ENCODE results near the gene NOTCH1.
A peak's percentile ranks its signal among the peaks of the same experiment; 100 is the strongest.
"Not testable (repeated sequence)": the region's sequence is repeated elsewhere in the genome, so short reads cannot be mapped to it uniquely, and the experiment has no call there.

The NOTCH1 gene

DNA sequence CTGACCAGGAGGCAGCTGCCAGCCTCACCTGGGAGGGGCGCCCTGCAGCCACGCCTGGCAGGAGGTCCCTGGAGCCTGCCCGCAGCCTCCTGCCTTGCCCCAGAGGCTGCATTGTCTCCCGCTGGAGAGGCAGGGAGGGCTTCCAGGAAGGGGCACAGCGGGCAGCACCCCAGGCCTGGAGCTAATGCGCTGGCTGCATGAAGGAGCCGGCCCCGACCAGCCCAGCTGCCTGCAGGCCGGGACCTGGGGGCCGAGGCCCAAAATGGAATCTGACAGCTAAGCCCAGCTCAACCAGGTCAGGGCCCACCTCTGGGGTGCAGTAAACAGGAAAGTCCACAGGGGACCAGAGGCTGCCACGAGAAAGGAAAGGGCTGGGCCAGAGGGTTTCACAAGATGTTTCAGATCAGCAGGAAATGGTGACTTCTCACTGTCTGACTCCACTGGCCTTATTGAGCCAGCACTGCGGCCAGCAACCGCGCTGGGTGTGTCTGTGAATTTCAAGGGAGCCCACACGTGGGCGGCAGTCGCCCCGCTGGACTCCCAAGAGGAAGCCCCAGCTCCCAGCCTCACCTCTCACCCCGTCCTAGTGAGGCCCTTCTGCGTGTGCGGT lies 18.6 kb upstream of the NOTCH1 start:
- no peak for DNase-seq

DNA sequence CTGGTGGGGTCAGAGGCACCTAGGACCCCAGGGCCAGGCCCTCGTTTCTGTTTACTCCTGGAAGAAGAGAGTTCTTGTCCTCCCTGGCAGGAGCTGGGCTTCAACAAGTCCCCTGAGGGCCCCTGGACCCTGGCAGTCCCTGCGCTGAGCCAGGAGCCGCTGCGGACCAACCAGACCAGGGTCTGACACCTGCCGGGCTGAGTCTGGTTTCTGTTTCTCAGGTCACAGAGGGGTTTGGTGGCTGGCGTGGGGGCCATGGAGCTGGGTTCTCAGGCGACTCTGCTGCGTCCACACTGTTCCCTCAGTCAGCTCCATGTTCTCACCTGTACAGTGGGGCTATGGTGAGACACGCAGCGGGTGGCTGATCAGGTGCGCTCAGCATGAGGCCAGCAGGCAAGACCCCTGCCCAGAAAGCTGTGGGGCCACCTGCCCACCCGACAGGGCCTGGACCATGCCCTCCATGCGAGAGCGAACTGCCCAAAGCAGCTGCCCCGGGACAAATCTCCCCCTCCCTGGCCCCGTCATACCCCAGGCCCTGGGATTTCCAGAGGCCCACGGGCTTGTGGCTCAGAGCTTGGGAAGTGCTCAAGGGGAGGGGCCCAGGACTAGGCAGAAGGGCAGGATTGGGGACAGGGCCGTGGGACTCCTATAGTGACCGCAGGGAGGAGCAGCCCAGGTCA lies 17.9 kb upstream of the NOTCH1 start:
- DNase-seq: no peak

DNA sequence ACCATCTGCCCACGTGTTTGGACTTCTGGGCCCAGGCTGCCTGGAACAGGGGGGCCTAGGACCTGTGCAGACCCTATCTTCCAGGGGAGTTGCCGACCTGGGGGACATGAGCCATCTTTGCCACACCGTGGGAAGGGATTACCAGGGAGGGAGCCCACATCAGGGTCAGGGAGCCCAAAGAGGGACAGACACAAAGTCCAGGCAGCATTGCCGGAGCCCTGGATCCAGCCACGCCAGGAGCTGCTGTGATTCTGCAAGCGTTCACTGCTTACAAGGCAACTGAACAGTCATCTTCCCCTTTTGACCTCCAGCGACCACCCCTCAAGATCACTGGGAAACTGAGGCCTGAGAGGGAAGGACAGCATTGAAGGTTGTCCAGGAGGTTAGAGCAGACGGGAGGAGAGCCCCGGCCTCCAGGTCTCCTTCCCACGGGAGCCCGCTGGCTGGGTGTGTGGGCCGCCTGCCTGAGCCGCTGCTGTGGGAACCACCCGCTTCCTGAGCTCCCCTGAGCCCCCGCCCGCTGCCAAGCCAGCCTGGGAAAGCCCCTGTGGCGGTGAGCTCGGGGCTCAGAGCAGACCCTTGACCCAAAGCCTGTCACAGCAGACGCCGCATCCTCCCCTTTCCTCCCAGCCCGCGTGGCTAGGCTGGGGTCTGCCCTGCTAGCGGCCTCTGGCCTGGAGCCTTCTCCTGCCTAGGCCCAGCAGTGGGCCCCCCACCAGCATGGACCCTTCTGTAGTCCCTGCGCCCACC lies 17.1 kb upstream of the NOTCH1 start:
- no peak for DNase-seq

DNA sequence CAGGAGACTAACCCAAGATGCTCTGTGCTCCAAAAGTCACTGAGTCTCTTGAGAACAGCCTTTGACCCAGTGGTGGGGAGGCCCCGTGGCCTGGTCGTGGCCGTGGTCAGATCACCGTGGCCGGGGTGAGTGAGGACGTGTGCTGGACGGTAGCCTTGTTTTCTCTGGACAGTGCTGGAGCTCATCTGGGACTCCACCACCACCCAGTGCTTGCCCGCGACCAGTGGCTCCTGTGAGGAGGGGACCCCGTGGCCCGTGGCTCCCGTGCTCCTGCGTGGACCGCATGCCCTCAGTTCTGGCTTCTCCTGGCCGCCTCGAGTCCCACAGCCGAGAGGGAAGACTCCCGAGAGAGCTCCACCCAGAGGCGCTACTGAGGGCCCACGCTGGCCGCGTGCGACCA lies 15.9 kb upstream of the NOTCH1 start:
- DNase-seq: no peak

DNA sequence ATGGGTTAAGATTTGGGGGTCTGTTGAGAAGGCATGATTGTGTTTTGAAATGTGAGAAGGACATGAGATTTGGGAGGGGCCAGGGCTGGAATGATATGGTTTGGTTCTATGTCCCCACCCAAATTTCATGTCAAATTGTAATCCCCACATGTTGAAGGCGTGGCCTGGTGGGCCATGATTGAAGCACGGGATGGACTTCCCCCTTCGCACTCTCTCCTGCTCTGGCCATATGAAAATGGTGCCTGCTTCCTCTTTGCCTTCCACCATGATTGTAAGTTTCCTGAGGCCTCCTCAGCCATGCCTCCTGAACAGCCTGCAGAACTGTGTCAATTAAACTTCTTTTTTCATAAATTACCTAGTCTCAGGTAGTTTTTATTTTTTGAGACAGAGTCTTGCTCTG lies 14.7 kb upstream of the NOTCH1 start:
- no peak for DNase-seq

DNA sequence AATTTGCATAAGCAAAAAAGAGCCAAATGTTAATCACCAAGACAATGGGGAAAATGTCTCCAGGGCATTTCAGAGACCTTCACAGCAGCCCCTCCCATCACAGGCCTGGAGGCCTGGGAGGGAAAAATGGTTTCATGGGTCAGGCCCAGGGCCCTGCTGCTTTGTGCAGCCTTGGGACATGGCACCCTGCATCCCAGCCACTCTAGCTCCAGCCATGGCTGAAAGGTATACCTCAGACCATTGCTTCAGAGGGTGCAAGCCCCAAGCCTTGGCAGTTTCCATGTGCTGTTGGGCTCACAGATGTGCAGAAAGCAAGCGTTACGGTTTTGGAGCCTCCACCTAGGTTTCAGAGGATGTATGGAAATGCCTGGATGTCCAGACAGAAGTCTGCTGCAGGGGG lies 13.5 kb upstream of the NOTCH1 start:
- DNase-seq: not testable (repeated sequence)

DNA sequence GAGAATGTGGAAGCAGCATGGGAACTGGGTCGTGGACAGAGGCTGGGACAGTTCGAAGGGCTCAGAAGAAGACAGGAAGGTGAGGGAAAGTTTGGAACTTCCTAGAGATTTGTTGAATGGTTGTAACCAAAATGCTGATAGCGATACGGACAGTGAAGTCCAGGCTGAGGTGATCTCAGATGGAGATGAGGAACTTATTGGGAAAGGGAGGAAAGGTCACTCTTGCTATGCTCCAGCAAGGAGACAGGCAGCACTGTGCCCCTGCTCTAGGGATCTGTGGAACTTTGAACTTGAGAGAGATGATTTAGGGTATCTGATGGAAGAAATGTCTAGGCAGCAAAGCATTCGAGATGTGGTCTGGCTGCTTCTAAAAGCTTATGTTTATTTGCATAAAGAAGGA lies 13.0 kb upstream of the NOTCH1 start:
- not testable (repeated sequence) for DNase-seq

DNA sequence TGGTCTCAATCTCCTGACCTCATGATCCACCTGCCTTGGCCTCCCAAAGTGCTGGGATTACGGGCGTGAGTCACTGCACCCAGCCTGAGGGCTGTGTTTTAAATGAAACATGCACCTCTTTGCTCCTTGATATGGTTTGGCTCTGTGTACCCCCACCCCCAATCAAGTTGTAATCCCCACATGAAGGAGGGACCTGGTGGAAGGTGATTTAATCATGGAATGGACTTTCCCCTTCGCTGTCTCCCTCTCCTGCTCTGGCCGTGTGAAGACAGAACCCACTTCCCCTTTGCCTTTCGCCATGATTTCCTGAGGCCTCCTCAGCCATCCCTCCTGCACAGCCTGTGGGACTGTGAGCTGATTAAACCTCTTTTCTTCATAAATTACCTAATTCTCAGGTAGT lies 12.5 kb upstream of the NOTCH1 start:
- DNase-seq: no peak

DNA sequence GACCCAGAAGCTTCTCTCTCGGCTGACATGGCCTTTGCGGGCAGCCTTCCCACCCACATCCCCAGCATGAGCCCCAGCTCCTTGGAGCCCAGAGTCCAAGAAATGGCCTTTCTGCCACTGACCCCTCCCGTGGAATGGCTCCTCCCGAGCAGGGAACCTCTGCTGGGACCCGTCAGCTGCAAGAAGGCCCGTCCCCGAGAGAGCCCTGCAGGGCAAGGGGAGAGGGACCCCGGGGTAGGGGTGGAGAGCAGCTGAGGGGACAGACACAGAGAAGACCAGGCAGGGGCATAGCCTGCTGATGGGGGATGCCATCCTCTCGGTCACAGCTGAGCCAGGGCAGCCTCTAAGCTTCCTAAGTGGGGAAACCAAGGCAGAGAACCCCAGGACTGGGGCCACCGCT lies 11.2 kb upstream of the NOTCH1 start:
- DNase-seq: no peak

DNA sequence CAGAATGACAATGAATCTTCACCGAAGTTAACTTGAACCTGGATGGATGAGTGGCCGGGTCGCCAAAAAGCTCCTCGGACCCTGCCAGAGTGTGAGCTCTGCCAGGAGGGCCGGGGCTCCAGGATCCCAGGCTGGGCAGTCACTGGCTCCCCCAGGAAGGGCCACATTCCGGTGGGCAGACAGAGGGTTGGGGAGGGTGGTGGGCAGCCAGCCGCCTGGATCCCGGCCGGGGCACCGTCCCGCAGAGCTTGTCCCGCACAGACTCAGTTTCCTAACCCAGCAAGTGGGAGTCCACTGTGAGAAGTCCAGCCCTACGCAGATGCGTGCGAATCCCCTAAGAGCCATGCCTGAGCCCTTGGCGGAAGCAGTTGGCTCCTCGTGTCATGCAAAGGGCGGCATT lies 10.3 kb upstream of the NOTCH1 start:
- no peak for DNase-seq

DNA sequence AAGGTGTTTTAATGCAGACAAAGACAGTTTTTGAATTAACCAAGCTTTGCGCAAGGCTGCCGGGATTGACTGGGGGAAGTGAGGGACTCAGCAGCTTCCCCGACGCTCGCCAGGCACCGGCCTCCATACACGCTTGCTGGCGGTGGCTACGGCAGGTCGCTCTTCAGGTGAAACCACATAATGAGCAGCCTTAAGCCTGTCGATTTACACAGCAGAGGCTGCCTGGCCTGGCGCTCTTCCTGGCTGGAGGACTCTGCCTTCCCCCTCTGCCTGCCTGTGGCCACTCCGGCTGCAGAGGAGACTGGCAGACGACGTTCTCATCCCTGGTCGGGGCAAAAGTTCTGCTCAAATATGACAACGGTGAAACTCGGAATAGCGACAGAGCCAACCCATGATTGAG lies 9.0 kb upstream of the NOTCH1 start:
- no peak for DNase-seq

DNA sequence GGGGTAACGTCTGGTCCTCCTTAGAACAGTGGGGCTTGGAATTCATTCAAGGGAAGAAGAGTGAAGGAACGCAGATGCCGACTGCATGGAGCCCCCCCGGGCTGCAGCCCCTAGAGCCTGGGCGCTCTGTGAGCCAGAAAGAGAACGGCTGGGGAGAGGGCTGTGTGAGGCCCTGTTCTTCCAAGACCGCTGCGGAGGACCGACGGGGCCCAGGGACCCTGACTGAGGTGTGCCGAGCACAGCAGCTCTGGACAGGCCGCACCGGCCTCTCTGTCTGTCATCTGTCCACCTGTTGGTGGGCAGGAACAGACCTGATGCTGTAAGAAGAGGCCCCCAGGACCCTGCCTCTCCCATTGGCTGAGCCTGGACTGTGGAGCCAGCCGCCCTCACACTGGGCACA lies 7.7 kb upstream of the NOTCH1 start:
- DNase-seq: no peak

DNA sequence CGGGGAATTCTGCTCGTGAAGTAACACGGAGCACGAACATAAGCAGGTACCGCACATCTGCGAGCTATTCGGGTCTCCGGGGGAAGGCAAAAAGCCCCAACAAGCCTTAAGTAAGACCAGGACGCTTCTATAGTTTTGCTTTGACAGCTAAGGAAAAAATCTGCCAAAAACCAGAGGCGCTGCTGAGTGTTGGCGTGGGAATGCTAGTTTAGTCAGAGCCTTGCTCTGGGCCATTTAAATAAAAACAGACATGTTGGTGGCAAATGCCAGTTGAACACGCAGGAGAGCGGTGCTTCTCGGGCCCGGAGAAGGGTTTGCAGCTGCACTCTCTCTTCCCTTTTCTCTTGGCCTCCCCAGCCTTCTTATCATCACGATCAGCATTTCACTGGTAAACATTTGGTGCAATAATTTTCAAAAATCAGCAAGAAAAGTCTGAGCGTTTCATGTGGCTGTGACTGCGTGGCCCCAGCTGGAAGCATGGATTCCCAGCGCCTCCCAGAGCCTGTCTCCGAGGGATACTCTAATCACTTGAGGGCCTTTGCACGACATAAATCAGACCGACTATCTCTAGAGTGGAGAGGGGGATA lies 6.4 kb upstream of the NOTCH1 start:
- no peak for DNase-seq

DNA sequence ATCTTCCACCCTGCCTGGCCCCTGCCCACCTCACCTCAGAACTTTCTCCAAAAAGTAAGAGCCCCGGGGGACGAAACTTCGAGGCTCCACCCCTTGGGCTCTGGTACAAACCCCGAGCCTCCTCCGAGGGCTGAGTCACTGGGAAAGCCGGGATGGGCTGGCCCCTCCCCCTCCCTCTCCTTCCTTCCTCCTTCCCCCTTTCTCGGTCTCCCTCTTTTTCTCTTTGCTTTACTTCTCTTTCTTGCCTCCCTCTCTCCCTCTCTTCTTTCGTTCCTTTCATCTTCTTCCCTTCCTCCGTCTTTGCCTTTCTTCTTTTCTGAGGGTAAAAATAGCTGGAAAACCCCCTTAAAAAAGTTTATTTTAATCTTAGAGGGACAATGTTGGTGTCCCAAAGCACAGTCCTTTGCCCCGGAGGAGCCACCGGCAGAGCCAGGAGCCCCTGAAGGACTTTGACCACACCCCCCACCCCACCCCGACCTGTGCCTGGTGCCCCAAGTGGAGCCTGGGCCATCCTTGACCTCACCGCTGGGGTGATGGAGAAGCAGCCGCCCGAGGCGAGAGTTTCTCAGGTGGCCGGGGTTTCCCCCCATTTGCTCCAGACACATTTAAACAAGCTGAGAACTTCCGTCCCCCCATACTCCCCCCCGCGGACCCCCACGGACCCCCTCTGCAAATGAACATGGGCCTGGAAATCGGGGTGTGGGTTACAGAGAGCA lies 5.7 kb upstream of the NOTCH1 start:
- DNase-seq: no peak

DNA sequence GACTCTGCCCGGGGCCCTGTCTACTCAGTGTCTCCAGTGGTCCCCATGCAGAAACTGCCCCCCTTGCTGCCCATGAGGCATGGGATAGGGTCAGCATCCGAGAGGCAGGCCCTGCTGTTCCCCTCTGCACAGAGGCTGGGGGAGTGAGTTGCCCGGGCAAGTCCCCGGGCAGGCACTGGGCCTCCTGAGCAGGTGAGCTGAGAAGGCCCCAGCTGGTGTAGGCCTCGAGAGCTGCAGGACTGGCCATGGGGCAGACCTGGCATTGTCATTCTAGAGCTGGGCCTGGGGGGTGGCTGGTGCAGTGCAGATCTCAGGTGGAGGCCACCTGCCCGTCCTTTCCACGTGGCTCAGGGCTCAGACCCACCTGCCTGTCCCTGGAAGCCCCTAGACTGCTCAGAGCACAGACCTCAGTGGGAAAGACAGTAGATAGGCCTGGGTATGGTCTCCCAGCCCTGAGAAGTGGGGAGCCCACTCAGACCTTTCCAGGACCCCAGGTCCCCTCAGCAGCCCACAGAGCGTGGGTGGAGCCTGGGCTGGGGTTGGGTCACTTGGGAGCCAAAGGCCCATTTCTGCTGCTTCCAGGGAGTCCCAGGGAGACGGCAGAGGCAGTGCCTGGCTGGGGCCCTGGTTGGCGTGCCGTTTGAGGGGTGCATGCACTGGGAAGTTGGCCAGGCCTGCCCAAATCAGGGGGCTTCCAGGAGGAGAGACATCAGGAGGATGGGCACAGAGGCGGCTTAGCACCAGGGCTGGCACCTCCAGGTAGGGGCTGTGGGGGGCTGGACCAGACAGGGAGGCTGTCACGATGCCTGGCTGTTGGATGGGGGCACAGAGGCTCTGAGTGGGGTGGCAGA lies 4.8 kb upstream of the NOTCH1 start:
- DNase-seq: no peak

DNA sequence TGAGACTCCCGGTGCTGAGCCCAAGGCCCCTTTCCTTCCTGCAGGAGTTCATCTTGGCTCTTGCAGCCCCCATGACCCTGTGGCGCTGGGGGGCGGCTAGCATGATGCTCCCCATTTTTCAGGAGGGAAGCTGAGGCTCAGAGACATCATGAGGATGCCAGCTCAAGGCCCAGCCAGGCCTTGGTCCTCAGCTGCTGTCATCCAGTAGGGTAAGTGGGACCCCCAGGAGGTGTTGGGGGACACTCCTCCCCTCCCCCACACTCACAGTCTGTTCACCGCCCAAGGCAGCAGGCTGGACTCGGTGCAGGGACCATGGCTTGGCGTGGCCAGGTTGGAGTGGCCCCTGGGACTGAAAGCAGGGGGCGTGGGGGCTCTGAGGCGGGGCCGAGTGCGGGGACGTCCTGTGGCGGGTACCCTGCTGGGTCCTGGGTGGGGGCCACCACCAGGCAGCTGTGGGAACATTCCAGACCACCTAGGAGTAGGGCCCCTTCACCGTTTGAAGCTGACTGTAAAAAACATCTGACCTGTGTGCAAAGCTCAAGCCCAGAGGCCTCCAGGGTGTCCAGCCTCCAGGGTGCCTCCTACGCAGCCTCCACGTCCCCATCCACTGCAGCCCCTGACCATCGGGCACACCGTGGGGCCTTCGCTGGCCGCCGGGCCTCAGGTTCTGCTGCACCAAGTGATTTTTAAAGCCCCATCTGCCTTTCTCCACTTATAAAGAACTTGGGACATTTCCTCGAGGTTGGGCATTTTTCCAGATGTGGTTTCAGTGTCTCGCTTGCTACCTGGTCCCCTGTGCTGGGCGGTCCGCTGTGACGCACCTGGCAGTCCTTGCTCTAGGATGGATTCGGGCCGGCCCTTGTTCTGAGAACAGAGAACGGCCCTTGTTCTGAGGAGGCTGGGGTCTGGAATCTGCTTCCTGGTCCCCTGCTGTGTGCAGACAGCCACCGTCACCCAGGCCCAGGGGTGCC lies 3.4 kb upstream of the NOTCH1 start:
- no peak for DNase-seq

DNA sequence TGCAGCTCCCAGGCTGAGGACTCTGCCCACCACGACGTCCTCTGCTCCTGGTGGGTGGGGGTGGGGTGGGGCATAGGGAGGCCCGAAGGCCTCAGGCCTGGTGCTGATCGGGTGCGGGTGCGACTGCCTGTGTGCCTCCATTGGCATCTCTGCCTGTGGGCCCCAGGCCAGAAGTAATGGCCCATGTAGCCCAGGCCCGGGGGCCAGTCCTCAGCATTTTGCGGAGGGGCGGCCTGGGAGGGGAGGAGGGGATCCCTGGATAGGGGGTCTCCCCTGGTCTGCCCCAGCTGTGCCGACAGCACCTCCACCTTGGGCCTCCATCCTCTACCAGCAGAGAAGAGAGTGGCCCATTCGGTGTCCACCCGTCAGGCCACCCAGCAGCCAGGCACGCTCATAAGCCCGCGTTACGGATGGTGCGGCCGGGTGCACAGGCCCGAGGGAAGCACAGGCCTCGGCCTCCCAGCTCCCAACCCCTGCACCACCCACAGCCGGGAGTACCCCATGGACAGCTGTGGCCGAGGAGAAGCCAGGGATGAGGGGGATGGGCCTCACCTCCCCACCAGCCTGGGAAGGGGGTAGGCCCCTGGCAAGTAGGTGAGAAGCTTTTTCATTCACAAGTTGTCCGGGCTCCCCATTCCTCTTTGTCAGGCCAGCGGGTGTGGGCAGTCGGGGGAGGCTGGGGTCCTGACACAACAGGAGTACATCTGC lies 1.8 kb upstream of the NOTCH1 start:
- no peak for DNase-seq

DNA sequence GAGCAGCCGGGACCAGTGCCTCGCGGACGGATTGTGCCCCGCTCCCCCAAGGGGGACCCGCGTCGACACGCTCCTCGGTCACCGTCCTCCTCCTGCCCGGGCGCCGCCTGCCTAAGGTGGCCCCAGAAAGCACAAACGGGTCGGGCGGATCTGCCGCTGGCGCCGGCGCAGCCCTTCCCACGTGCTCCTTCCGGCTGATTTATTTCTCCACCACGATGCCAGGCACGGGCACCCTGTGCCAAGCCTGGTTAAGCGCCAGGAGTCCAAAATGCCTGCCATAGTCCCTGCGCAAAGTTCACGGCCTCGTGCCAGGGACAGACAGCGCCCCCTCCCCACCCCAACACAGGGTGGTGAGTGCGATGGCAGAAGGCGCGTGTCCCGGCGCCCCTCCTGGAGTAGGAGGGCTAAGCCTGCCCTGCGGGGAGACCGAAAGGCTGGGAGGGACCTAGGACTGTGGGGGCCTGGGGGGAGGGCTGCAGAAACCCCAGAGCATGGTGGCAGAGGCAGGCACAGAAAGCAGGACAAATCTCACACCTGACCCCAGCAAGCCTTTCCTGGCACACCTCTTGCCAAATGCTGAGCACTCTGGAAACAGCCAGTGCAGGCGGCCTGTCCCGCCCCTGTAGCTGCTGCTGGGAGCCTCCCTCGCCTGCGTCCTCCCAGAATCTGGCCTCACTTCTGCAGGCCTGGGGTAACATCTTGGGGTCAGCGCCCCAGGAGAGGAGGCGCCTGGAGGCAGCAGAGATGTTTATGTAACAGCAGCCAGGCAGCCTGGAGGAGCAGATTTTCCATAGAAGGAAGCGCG lies 1.1 kb upstream of the NOTCH1 start:
- peak; percentile 61 to 68 for DNase-seq

DNA sequence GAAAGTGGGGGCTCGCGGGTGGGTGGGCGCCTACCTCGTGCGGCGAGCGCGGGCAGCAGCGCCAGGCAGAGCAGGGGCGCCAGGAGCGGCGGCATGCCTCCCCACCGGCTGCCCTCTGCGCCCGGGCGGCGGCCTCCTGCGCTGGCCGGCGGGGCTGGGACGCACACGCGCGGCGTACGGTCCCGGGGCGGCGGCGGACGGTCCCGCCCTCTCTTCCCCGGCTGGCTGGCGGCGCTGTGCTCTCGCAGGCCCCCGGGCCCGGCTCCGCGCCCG lies 220 bp downstream of the NOTCH1 start:
- no peak for DNase-seq
